Epithelial cell of proximal tubule (primary cell): ENCODE results near the gene PSTPIP1. TPM values are rescaled to one million over a fixed set of nuclear protein-coding genes. Genes with fewer than 3 reads are reported as not detected.

Source experiments
- DNase-seq: peaks from one replicate; pipeline ENCODE4 v3.0.0-alpha.2; 2011; ENCODE audit warnings: low read depth
- H3K4me3 ChIP-seq: 2 replicates; pipeline ENCODE4 v1.5.1; 2011; ENCODE audit warnings: low read depth, mild to moderate bottlenecking, low read length
- CTCF ChIP-seq: conservative IDR thresholded peaks from 2 replicates; pipeline ENCODE4 v1.5.1; 2012; ENCODE audit warnings: low read depth, mild to moderate bottlenecking, low read length
- total RNA-seq: library from RNA; depleted of rRNA; stranded (reverse); fragments of >200 nt; gene quantifications from 2 replicates; pipeline ENCODE4 v1.2.3, GENCODE V29; 2015

Gene PSTPIP1
- total RNA-seq, 1 donor from 2014 or later = not detected

GRCh38 chr15:76993114-76993725 is 1.7 kb upstream of the PSTPIP1 start:
- no peak for DNase-seq
- no peak for TF ChIP-seq CTCF
- no peak overlapping the region for H3K4me3 ChIP-seq

- DNase-seq = no peak
- no peak for TF ChIP-seq CTCF
- H3K4me3 ChIP-seq = no peak overlapping the region
These were observed 925 bp upstream of the PSTPIP1 start for GRCh38 chr15:76994001-76994400.

GRCh38 chr15:76994496-76994895 is 430 bp upstream of the PSTPIP1 start:
- TF ChIP-seq CTCF = no peak
- DNase-seq = no peak
- H3K4me3 ChIP-seq = no peak overlapping the region

- H3K4me3 ChIP-seq = no peak overlapping the region
- DNase-seq = no peak
- no peak for TF ChIP-seq CTCF
These were observed 1.2 kb downstream of the PSTPIP1 start for GRCh38 chr15:76996076-76996525.

GRCh38 chr15:76996526-76997401 is 1.8 kb downstream of the PSTPIP1 start:
- no peak for DNase-seq
- H3K4me3 ChIP-seq = no peak overlapping the region
- no peak for TF ChIP-seq CTCF

GRCh38 chr15:76998663-76999285 is 3.8 kb downstream of the PSTPIP1 start:
- no peak overlapping the region for H3K4me3 ChIP-seq
- TF ChIP-seq CTCF = no peak
- DNase-seq = no peak
